Upper lobe of left lung (tissue), 6 donors: ENCODE measurements around the gene YWHAB. TPM values are rescaled to one million over a fixed set of nuclear protein-coding genes. Genes with fewer than 3 reads are reported as not detected.

Experiments used
- ATAC-seq, 2 donors: fragments of 200-7000 bp; cut with Tn5 transposase; one replicate each; pipeline ENCODE4 v1.9.1; 2022; ENCODE audit warnings: mild to moderate bottlenecking in 2 of 2, moderate library complexity in 2 of 2; ENCODE audit not compliant: low FRiP score in 2 of 2
- DNase-seq, 2 donors: peaks; one replicate each; pipeline ENCODE4 v3.0.0-alpha.2; 2019 to 2020
- H3K27ac ChIP-seq, 4 donors: fragments of 200-600 bp; sonication (generic); one replicate each; pipeline ENCODE4 v1.5.1; 2016 to 2019
- H3K27me3 ChIP-seq, 4 donors: fragments of 200-600 bp; sonication (generic); one replicate each; pipeline ENCODE4 v1.5.1; 2017 to 2019
- H3K36me3 ChIP-seq, 4 donors: fragments of 200-600 bp; sonication (generic); one replicate each; pipeline ENCODE4 v1.5.1; 2016 to 2019
- H3K4me1 ChIP-seq, 4 donors: fragments of 200-600 bp; sonication (generic); one replicate each; pipeline ENCODE4 v1.5.1; 2018 to 2019
- H3K4me3 ChIP-seq, 4 donors: fragments of 200-600 bp; sonication (generic); one replicate each; pipeline ENCODE4 v1.5.1; 2017 to 2019; ENCODE audit warnings: mild to moderate bottlenecking in 2 of 4, moderate library complexity in 1 of 4
- H3K9me3 ChIP-seq, 4 donors: fragments of 200-600 bp; sonication (generic); one replicate each; pipeline ENCODE4 v1.5.1; 2018 to 2019
- CTCF ChIP-seq, 6 experiments: fragments of 450-650 bp in 4 of 6; fragments of 200-600 bp in 2 of 6; sonication (generic) in 2 of 6; IDR thresholded peaks; one replicate each; pipeline ENCODE4 v1.5.1; 2016 to 2019; ENCODE audit warnings: antibody characterized with exemption in 6 of 6
- EP300 ChIP-seq, 4 donors: sonication (generic); formaldehyde crosslinking; IDR thresholded peaks; one replicate each; pipeline ENCODE4 v1.5.1; 2017; ENCODE audit warnings: antibody characterized with exemption in 4 of 4, control low read depth in 2 of 4
- POLR2A ChIP-seq, 4 donors: fragments of 450-650 bp; IDR thresholded peaks; one replicate each; pipeline ENCODE4 v1.5.1; 2016 to 2017; ENCODE audit warnings: antibody characterized with exemption in 4 of 4, mild to moderate bottlenecking in 2 of 4
- POLR2AphosphoS5 ChIP-seq, 2 donors: sonication (generic); formaldehyde crosslinking; IDR thresholded peaks; one replicate each; pipeline ENCODE4 v1.5.1; 2017; ENCODE audit warnings: antibody characterized with exemption in 2 of 2
- WGBS, 2 donors: methylation state at CpG; one replicate each; pipeline ENCODE4 v1.1.5; 2017 to 2018; 5-methylcytosine and 5-hydroxymethylcytosine counted together
- total RNA-seq, 6 donors: library from RNA; depleted of rRNA in 4 of 6; stranded (reverse); fragments of >200 nt in 4 of 6; gene quantifications; one replicate each; pipeline versions ENCODE4 v1.1.0 to v1.2.1, GENCODE V29; 2016 to 2021
- donor health status: DM: no; HTN: no; CAD: no; lungs with moderate emphysema.
- donor health status: DM: no; HTN: yes; CAD: no; lungs with severe emphysema.

The YWHAB gene
- total RNA-seq, 6 donors from 2014 or later: 61.0 to 201 (median 123) TPM

GRCh38 chr20:44839481-44839880 lies 46.0 kb upstream of the YWHAB start:
- Histone ChIP-seq H3K27me3 (no peaks in the 10 kb centered on the region), H3K9me3 (no peaks in the 10 kb centered on the region), H3K4me3 (no peak overlapping the region), H3K36me3 (no peaks in the 10 kb centered on the region), H3K27ac (no peak overlapping the region), H3K4me1 (no peaks in the 10 kb centered on the region)
- WGBS, 2 donors: 86 to 91% methylated on average over 5 of the region's 5 CpGs
- ATAC-seq (no peak), DNase-seq (no peak)
- TF ChIP-seq POLR2AphosphoS5 (IDR thresholded peaks at IDR 0.05): no peak

GRCh38 chr20:44840826-44841225 lies 44.7 kb upstream of the YWHAB start:
- H3K4me3 ChIP-seq: no peak overlapping the region
- WGBS, 2 donors: 80 to 90% methylated on average over 5 of the region's 5 CpGs
- H3K27me3 ChIP-seq: no peaks in the 10 kb centered on the region
- ATAC-seq (no peak), DNase-seq (no peak)
- H3K36me3 ChIP-seq: no peaks in the 10 kb centered on the region
- H3K4me1 ChIP-seq: no peaks in the 10 kb centered on the region
- H3K9me3 ChIP-seq: no peaks in the 10 kb centered on the region
- H3K27ac ChIP-seq: no peak overlapping the region
- TF ChIP-seq EP300 (IDR thresholded peaks at IDR 0.05): no peak
- TF ChIP-seq CTCF (IDR thresholded peaks at IDR 0.05): no peak
- TF ChIP-seq POLR2A (IDR thresholded peaks at IDR 0.05): no peak
- TF ChIP-seq POLR2AphosphoS5 (IDR thresholded peaks at IDR 0.05): no peak

- no peaks in the 10 kb centered on the region for H3K27me3 ChIP-seq
- no peaks in the 10 kb centered on the region for H3K36me3 ChIP-seq
- no peaks in the 10 kb centered on the region for H3K4me1 ChIP-seq
- ATAC-seq (no peak), DNase-seq (no peak)
- no peak overlapping the region for H3K4me3 ChIP-seq
- H3K9me3 ChIP-seq: no peaks in the 10 kb centered on the region
- TF ChIP-seq POLR2A (IDR thresholded peaks at IDR 0.05) (no peak), EP300 (IDR thresholded peaks at IDR 0.05) (no peak), CTCF (IDR thresholded peaks at IDR 0.05) (no peak), POLR2AphosphoS5 (IDR thresholded peaks at IDR 0.05) (no peak)
- 59 to 79% methylated on average over 6 of the region's 6 CpGs for whole genome bisulfite sequencing, 2 donors
- H3K27ac ChIP-seq: no peak overlapping the region
These were observed 43.5 kb upstream of the YWHAB start for GRCh38 chr20:44841955-44842354.

- Histone ChIP-seq H3K27ac (no peak overlapping the region), H3K36me3 (no peaks in the 10 kb centered on the region), H3K27me3 (no peaks in the 10 kb centered on the region), H3K9me3 (no peaks in the 10 kb centered on the region), H3K4me1 (no peaks in the 10 kb centered on the region), H3K4me3 (no peak overlapping the region)
- TF ChIP-seq CTCF (IDR thresholded peaks at IDR 0.05): no peak
- no peak for TF ChIP-seq POLR2AphosphoS5 (IDR thresholded peaks at IDR 0.05)
- no peak for TF ChIP-seq EP300 (IDR thresholded peaks at IDR 0.05)
- TF ChIP-seq POLR2A (IDR thresholded peaks at IDR 0.05): no peak
- no peak for ATAC-seq
- WGBS, 2 donors: 70 to 79% methylated on average over 5 of the region's 5 CpGs
- DNase-seq: no peak
These were observed 41.6 kb upstream of the YWHAB start for GRCh38 chr20:44843876-44844275.

GRCh38 chr20:44848254-44849015 lies 37.1 kb upstream of the YWHAB start:
- no peaks in the 10 kb centered on the region for H3K27me3 ChIP-seq

More at GRCh38 chr20:44848254-44849015, 37.1 kb upstream of the YWHAB start:
- Histone ChIP-seq H3K9me3 (no peaks in the 10 kb centered on the region), H3K36me3 (no peaks in the 10 kb centered on the region), H3K4me3 (no peak overlapping the region), H3K27ac (no peak overlapping the region), H3K4me1 (no peaks in the 10 kb centered on the region)
- ATAC-seq: no peak
- TF ChIP-seq POLR2A (IDR thresholded peaks at IDR 0.05): no peak
- no peak for TF ChIP-seq POLR2AphosphoS5 (IDR thresholded peaks at IDR 0.05)
- TF ChIP-seq EP300 (IDR thresholded peaks at IDR 0.05): no peak
- TF ChIP-seq CTCF (IDR thresholded peaks at IDR 0.05): no peak
- no peak for DNase-seq
- WGBS, 2 donors: 71 to 87% methylated on average over 4 of the region's 4 CpGs
